HEK293 (cell line): ENCODE data around the gene MYMK.

Experiments
- REST ChIP-seq: fragments of 450-650 bp; formaldehyde crosslinking; IDR thresholded peaks from 2 replicates; pipeline ENCODE4 v1.5.1; 2016; ENCODE audit warnings: missing biosample characterization, missing genetic modification characterization
- SCRT1 ChIP-seq: fragments of 450-650 bp; formaldehyde crosslinking; IDR thresholded peaks from 2 replicates; pipeline ENCODE4 v1.5.1; 2016; ENCODE audit warnings: missing biosample characterization, missing genetic modification characterization, borderline replicate concordance
- YY1 ChIP-seq: fragments of 450-650 bp; formaldehyde crosslinking; IDR thresholded peaks from 2 replicates; pipeline ENCODE4 v1.5.1; 2018; ENCODE audit warnings: missing biosample characterization, missing genetic modification characterization
- ZNF121 ChIP-seq: fragments of 450-650 bp; formaldehyde crosslinking; IDR thresholded peaks from 2 replicates; pipeline ENCODE4 v1.5.1; 2016; ENCODE audit warnings: missing biosample characterization, missing genetic modification characterization
- ZNF155 ChIP-seq: fragments of 450-650 bp; formaldehyde crosslinking; IDR thresholded peaks from 2 replicates; pipeline ENCODE4 v1.5.1; 2016; ENCODE audit warnings: missing biosample characterization, missing genetic modification characterization
- ZNF530 ChIP-seq: fragments of 450-650 bp; formaldehyde crosslinking; IDR thresholded peaks from 2 replicates; pipeline ENCODE4 v1.5.1; 2016; ENCODE audit warnings: low read depth, missing biosample characterization, missing genetic modification characterization
- ZNF626 ChIP-seq: fragments of 450-650 bp; sonication (Bioruptor Pico); formaldehyde crosslinking; IDR thresholded peaks from 2 replicates; pipeline ENCODE4 v1.5.1; 2018; ENCODE audit warnings: missing biosample characterization, missing genetic modification characterization, inconsistent platforms
- TF ChIP-seq, protein P1 (sequence below): fragments of 450-650 bp; formaldehyde crosslinking; IDR thresholded peaks from 2 replicates; pipeline ENCODE4 v1.5.1; 2016; ENCODE audit warnings: missing biosample characterization, missing genetic modification characterization

DNA sequence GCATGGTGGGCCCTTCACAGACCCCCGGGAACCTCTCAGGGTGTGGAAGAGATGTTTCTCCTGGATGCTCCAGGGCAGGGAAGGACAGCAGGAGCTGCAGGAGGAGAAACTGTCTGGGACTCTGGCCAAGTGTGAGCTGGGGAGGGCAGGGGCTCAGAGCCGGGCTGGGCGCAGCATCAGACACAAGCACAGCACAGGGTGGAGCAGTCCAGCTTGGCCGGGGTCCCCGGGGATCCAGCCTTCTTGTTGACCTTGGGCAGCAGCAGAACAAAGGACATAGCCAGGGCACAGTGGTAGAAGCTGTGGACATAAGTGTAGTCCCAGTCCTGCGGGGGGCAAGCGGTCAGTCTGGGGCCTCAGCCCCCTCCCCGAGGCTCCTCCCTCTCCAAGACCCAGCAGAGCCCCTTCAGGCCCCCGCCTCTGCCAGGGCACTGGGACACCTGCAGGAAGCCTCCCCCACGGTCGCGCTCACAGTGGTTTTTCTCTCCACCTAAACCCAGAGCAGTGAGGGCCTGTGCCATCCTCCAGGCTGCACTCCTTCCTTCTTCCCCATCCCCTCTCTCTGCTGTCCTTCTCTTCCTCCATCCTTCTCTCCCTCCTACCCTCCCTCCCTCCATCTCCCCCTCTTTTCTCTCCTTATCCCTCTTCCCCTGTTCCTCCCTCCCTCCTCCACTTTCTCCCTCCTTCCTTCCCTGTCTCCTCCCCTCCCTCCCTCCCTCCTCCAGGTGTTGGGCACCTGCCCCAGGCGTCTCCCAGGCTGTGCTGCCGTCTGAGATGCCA lies 10.1 kb downstream of the MYMK start:
- TF ChIP-seq ZNF626 (tag by site-specific recombination) (no peak), YY1 (tag by site-specific recombination) (no peak), SCRT1 (tag by site-specific recombination) (no peak), ZNF121 (tag by site-specific recombination) (no peak), REST (tag by site-specific recombination) (no peak), ZNF530 (tag by site-specific recombination) (no peak), ZNF155 (no peak)
- TF ChIP-seq, protein P1, sequence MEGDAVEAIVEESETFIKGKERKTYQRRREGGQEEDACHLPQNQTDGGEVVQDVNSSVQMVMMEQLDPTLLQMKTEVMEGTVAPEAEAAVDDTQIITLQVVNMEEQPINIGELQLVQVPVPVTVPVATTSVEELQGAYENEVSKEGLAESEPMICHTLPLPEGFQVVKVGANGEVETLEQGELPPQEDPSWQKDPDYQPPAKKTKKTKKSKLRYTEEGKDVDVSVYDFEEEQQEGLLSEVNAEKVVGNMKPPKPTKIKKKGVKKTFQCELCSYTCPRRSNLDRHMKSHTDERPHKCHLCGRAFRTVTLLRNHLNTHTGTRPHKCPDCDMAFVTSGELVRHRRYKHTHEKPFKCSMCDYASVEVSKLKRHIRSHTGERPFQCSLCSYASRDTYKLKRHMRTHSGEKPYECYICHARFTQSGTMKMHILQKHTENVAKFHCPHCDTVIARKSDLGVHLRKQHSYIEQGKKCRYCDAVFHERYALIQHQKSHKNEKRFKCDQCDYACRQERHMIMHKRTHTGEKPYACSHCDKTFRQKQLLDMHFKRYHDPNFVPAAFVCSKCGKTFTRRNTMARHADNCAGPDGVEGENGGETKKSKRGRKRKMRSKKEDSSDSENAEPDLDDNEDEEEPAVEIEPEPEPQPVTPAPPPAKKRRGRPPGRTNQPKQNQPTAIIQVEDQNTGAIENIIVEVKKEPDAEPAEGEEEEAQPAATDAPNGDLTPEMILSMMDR: no peak
